AG09319 (cell line): ENCODE measurements around the gene TMEM87B.
A peak's percentile ranks its signal among the peaks of the same experiment; 100 is the strongest.
"Not testable (repeated sequence)": the region's sequence is repeated elsewhere in the genome, so short reads cannot be mapped to it uniquely, and the experiment has no call there.

Experiments used
- DNase-seq: peaks from one replicate; pipeline ENCODE4 v3.0.0-alpha.2; 2010; ENCODE audit warnings: low read depth; ENCODE audit errors: extremely low read depth
- TF ChIP-seq, protein P1 (sequence below): IDR thresholded peaks from 2 replicates; pipeline ENCODE4 v1.5.1; 2011; ENCODE audit warnings: low read depth, mild to moderate bottlenecking, inconsistent platforms, low read length, moderate library complexity

Gene TMEM87B

DNA sequence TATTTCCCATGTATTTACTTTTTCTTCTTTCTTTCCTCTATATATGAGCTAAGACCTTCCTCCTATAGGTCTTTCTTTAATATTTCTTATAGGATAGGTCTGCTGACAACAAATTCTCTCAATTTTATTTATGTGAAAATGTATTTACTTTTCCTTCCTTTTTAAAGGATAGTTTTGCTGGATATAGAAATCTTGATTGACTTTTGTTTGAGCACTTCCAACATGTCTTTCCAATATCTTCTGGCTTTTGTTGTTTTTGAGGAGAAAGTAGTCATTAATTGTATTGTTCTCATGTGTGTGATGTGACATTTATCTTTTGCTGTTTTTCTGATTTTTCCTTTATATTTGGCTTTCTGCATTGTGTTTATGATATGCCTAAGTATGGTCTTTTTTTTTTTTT, 54.2 kb downstream of the TMEM87B start:
- TF ChIP-seq, protein P1, sequence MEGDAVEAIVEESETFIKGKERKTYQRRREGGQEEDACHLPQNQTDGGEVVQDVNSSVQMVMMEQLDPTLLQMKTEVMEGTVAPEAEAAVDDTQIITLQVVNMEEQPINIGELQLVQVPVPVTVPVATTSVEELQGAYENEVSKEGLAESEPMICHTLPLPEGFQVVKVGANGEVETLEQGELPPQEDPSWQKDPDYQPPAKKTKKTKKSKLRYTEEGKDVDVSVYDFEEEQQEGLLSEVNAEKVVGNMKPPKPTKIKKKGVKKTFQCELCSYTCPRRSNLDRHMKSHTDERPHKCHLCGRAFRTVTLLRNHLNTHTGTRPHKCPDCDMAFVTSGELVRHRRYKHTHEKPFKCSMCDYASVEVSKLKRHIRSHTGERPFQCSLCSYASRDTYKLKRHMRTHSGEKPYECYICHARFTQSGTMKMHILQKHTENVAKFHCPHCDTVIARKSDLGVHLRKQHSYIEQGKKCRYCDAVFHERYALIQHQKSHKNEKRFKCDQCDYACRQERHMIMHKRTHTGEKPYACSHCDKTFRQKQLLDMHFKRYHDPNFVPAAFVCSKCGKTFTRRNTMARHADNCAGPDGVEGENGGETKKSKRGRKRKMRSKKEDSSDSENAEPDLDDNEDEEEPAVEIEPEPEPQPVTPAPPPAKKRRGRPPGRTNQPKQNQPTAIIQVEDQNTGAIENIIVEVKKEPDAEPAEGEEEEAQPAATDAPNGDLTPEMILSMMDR, result no peak
- no peak for DNase-seq

DNA sequence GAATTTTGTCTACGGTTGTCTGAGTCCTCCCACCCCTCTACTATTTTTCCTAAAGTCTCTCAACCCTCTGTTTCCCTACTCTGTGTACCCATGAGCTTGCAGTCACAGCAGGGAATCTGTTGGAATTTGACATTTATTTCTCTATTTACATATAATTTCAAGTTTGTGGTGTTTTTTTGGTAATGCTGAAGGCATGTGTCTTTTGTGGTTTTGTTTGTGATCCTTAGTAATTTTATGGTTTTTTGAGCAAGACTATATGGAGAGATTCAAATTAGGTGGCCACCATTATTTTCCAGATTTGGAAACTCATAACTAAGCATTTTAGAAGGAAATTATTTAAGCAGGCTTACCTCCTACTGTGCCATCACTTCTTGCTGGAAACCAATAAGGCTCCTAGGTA, 55.9 kb downstream of the TMEM87B start:
- no peak for DNase-seq
- TF ChIP-seq, protein P1, result no peak

DNA sequence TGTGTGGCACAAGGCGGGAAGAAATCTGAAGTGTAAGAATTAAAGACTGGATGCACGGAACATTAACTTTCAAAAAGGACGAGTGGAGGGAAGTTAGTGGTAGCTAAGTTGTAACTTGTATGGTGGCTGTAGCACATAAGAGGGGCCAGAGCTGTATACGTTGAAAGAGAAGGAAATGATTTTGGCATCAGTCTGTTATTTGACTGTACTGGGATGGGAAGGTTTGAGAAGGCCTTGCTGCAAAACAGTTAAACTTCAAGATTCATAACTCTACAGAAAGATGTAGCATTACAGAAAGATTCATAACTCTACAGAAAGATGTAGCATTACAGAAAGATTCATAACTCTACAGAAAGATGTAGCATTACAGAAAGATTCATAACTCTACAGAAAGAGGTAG, 58.3 kb downstream of the TMEM87B start:
- not testable (repeated sequence) for DNase-seq

DNA sequence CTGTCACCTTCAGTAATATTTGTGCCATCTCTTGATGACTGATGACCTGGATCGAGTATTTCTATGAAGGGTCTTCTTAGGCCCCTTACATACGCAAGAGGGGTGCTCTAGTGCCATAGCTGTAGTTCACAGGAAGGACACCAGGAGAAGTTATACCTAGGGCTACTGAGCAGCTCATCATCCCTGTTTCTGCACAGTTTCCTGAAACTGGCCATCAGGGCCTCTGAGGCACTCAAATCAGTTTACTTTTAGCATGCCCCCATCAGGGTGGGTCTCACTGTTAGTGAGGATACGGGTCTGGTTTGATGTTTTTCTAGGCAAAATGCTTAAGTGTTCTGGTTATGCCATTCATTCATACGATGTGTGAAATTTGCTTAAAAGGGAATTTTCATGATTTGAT, 63.1 kb downstream of the TMEM87B start:
- TF ChIP-seq, protein P1, result no peak
- DNase-seq, result no peak

- DNase-seq, result peak; percentile 24
These were observed 66.7 kb downstream of the TMEM87B start for GRCh38 chr2:112121682-112122254.

GRCh38 chr2:112129060-112129459, 74.0 kb downstream of the TMEM87B start:
- TF ChIP-seq, protein P1, result no peak
- no peak for DNase-seq

More at GRCh38 chr2:112121682-112122254, 66.7 kb downstream of the TMEM87B start:
- TF ChIP-seq, protein P1, result peak; percentile 64

GRCh38 chr2:112133344-112133743, 78.3 kb downstream of the TMEM87B start:
- DNase-seq, result no peak
- TF ChIP-seq, protein P1, result no peak

DNA sequence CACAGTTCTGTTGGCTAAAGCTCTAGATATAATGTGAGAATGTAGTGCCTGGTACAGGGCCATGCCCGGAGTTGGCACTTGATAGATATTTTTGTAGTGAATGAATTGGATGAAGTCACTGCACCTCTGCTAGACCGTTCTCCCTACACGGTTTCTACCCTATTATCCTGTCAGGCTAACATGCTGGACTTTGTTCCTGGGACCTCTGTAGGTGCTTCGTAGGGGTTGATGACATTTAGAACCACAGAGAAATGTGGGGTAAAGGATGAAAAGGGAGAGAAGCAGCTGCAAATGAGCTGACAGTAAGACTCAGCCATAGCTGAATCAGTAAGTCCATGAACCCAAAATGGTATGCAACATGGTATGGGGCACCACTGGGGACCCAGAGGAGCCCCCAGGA, 79.1 kb downstream of the TMEM87B start:
- TF ChIP-seq, protein P1, result no peak
- no peak for DNase-seq
